ENCODE data around the gene ROMO1. TPM values are rescaled to one million over a fixed set of nuclear protein-coding genes. Genes with fewer than 3 reads are reported as not detected.
A peak's percentile ranks its signal among the peaks of the same experiment; 100 is the strongest.

ROMO1 gene
- total RNA-seq, 2 donors from 2014 or later: 263 to 409 TPM

DNA sequence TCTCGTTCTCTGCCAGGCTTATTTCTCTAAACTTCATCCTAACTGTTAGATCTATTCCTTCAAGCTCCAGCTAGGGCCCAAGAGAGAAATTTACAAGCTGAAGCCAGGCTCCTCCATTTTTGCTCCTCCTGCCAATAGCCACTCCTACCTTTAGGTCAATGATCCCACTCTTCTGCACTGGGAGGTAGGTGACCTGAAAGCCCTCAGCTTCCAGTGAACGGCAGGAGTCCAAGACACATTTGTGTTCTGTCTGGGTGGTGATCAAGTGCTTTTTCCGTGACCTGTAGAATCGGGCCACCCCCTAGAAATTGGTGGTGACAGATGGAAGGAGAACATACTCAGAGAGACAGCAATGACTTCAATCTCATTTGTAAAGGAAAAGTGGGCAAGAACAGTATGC is 8.9 kb upstream of the ROMO1 start:
- Histone ChIP-seq H3K36me3 (peaks cover 57% of the 10 kb centered on the region), H3K9me3 (no peaks in the 10 kb centered on the region), H3K4me1 (no peaks in the 10 kb centered on the region), H3K27me3 (no peaks in the 10 kb centered on the region), H3K4me3 (no peak overlapping the region), H3K27ac (no peak overlapping the region)
- DNase-seq (ENCODE audit: low spot score): no peak
- TF ChIP-seq, protein P1, sequence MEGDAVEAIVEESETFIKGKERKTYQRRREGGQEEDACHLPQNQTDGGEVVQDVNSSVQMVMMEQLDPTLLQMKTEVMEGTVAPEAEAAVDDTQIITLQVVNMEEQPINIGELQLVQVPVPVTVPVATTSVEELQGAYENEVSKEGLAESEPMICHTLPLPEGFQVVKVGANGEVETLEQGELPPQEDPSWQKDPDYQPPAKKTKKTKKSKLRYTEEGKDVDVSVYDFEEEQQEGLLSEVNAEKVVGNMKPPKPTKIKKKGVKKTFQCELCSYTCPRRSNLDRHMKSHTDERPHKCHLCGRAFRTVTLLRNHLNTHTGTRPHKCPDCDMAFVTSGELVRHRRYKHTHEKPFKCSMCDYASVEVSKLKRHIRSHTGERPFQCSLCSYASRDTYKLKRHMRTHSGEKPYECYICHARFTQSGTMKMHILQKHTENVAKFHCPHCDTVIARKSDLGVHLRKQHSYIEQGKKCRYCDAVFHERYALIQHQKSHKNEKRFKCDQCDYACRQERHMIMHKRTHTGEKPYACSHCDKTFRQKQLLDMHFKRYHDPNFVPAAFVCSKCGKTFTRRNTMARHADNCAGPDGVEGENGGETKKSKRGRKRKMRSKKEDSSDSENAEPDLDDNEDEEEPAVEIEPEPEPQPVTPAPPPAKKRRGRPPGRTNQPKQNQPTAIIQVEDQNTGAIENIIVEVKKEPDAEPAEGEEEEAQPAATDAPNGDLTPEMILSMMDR (IDR thresholded peaks at IDR 0.05): no peak

DNA sequence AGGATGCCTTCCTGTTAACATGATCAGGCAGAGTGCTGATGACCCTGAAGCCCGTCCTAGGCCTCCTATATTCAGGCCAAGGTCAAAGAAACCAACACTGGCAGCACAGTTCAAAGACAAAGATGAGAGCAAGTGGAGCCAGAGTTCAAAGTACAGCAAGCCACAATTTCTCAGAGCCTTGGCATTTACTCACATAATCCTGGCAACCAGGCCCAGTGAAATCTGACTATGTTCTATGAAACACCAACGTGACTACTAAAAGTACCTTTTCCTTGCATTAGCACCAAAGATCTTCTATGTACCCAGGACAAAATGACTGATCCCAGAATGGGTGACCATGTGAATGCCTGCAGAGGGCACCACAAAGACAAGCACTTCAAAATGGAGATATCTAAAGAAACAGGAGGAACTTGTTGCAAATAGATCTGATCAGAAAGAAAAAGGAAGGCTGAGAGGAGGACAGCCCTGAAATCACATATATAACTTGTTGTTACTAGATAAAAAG is 3.9 kb upstream of the ROMO1 start:
- no peaks in the 10 kb centered on the region for H3K27me3 ChIP-seq
- TF ChIP-seq, protein P1 (IDR thresholded peaks at IDR 0.05): no peak
- H3K4me1 ChIP-seq: peaks cover 0 to 22% of the 10 kb centered on the region in 2 donors
- no peak overlapping the region for H3K27ac ChIP-seq
- H3K4me3 ChIP-seq: no peak overlapping the region
- H3K36me3 ChIP-seq: peaks cover 42% of the 10 kb centered on the region
- DNase-seq (ENCODE audit: low spot score): no peak
- H3K9me3 ChIP-seq: no peaks in the 10 kb centered on the region

DNA sequence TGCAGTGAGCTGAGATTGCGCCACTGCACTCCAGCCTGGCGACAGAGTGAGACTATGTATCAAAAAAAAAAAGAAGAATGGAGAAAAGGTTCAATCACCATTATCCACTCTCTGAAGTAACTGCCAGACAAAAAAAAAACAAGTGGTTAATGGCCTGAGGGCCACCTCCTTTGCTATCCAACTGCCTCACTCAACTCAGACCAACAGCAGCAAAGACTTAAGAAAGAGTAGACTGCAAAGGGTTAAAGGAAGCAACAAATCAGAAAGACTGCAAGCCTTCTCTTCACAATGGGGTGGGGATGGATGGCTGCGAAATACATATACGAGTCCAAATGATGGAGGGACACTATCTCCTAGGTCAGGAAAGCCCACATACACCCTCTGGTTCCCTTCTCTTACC is 3.2 kb upstream of the ROMO1 start:
- Histone ChIP-seq H3K9me3 (no peaks in the 10 kb centered on the region), H3K27ac (no peak overlapping the region), H3K36me3 (peaks cover 37% of the 10 kb centered on the region), H3K27me3 (no peaks in the 10 kb centered on the region), H3K4me1 (peaks cover 0 to 26% of the 10 kb centered on the region in 2 donors), H3K4me3 (no peak overlapping the region)
- DNase-seq (ENCODE audit: low spot score): no peak
- TF ChIP-seq, protein P1 (IDR thresholded peaks at IDR 0.05): no peak

DNA sequence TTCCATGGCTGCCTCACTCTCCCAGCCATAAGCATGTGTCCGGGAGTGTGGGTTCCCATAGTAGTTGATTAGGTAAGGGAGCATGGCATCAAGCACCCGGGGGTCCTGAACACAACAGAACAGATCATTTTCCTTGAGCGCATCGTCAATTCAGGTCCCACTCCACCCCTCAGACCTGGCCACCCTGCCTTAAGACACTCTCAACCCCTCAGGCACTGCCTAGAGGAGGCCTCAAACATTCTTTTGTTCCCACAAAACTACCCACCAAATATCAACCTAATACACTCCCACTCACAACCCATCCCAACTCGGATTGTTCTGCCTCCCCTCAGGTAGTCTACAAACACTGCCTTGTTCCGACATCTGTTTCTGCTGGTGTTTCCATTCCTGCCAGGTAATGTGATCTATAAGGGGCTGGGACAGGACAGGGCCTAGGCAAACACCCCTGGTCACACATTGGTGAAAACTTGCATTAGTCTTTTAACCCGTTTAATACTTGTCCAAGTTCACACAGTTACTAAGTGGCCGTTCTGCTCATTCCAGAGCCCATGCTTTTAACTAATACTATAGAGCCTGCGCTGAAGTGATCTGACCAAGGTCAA is 1.4 kb upstream of the ROMO1 start:
- peak overlapping the region in 1 of 2 donors; percentile 95 for H3K27ac ChIP-seq

DNA sequence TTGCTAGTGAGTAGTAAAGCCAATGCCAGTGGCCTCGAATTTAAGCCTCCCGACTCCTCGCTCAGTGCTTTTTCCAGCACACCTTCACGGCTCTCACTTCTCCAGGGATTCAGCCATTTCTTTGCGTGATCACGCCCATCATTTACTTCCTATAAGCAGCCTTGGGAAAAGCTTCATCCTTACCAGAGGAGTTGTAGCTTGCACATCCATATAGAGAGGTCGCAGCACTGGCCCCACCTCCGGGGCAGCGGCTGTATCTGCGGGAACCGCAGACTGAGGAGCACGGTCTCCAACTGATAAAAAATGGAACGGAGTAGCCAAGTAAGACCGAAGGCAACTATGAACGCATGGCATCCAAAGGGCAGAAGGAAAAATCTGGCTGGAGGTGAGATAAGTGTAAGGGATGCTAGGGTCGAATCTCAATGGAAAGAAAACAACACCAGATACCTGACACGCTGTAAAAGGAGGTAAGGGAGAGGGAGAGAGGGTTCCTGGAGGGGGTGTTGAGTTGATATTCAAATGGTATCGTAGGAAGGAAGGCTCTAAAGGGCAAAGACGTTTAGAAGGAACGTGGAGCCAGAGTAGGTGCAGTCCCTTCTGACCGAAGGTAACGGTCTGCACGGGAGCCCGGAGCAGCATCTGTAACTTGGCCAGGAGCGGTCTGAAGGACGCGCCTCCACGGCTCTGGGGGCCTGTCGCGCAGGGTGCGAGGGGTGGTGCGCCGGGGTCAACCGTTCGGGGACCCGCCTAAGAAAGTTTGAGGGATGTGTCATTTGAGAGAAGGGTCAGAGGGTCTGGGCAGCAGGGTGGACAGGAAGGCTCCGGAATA is 693 bp upstream of the ROMO1 start:
- DNase-seq (ENCODE audit: low spot score): peak; percentile 55
- Histone ChIP-seq H3K27ac (peak overlapping the region; percentile 91 to 95), H3K36me3 (peaks cover 46% of the 10 kb centered on the region), H3K9me3 (no peaks in the 10 kb centered on the region), H3K4me3 (peak overlapping the region; percentile 84 to 90), H3K27me3 (no peaks in the 10 kb centered on the region), H3K4me1 (peaks cover 0 to 26% of the 10 kb centered on the region in 2 donors)
- TF ChIP-seq, protein P1 (IDR thresholded peaks at IDR 0.05): no peak

More for the DNA sequence above, 1.4 kb upstream of the ROMO1 start:
- H3K27me3 ChIP-seq: no peaks in the 10 kb centered on the region
- no peak for DNase-seq (ENCODE audit: low spot score)
- H3K36me3 ChIP-seq: peaks cover 42% of the 10 kb centered on the region
- peaks cover 0 to 26% of the 10 kb centered on the region in 2 donors for H3K4me1 ChIP-seq
- no peaks in the 10 kb centered on the region for H3K9me3 ChIP-seq
- peak overlapping the region in 1 of 2 donors; percentile 90 for H3K4me3 ChIP-seq
- TF ChIP-seq, protein P1 (IDR thresholded peaks at IDR 0.05): no peak
